Measurements from ENCODE around the gene PARP16.

Gene PARP16

DNA sequence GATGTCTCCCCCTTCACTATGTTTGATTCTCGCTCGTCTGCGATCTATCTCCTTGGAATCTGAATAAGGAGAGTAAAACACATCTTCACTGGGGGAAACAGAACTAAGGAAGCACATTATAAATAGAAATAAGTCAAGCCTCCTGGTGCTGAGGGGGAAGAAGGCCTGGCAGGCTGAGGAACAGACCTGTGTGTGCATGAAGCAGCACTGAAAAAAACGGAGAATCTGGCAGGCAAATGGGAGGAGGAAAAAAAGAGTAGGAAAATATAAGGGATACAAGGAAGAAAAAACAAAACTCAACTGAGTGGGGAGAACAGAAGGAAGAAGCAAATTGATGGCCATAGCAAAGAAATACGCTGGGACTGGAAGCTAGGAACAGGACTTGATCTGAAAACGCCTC, 25.7 kb downstream of the PARP16 start:
- H3K36me3 ChIP-seq, result peaks cover 22% of the 10 kb centered on the region

DNA sequence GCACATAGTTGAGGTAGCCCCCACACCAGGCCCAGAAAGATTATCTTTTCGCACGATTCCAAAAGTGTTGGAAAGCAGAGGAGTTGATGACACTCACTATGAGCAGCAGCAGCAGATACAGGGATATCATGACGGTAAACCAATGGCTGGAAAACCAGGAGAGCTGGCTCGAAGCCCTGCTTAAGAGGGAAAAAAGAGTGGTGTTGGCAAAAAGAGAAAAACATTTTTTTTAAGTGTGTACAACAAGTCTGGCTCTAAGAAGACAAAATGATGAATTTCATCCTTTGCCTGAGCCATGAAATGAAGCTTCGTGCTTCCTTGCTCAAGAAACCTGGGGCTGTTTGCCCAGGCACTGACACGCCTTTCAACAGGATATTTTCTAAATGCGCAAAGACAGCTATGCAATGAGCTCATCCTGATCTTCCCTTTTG, 27.3 kb downstream of the PARP16 start:
- H3K9me3 ChIP-seq, result no peaks in the 10 kb centered on the region
- H3K27me3 ChIP-seq, result no peaks in the 10 kb centered on the region
- H3K4me3 ChIP-seq (ENCODE audit: low read depth, low read length), result no peak overlapping the region
- H3K36me3 ChIP-seq, result peaks cover 22% of the 10 kb centered on the region
- DNase-seq, result no peak
- TF ChIP-seq, protein P1, sequence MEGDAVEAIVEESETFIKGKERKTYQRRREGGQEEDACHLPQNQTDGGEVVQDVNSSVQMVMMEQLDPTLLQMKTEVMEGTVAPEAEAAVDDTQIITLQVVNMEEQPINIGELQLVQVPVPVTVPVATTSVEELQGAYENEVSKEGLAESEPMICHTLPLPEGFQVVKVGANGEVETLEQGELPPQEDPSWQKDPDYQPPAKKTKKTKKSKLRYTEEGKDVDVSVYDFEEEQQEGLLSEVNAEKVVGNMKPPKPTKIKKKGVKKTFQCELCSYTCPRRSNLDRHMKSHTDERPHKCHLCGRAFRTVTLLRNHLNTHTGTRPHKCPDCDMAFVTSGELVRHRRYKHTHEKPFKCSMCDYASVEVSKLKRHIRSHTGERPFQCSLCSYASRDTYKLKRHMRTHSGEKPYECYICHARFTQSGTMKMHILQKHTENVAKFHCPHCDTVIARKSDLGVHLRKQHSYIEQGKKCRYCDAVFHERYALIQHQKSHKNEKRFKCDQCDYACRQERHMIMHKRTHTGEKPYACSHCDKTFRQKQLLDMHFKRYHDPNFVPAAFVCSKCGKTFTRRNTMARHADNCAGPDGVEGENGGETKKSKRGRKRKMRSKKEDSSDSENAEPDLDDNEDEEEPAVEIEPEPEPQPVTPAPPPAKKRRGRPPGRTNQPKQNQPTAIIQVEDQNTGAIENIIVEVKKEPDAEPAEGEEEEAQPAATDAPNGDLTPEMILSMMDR (IDR thresholded peaks at IDR 0.05; ENCODE audit: low read depth, low read length), result no peak
- no peaks in the 10 kb centered on the region for H3K4me1 ChIP-seq

More for the DNA sequence above, 25.7 kb downstream of the PARP16 start:
- TF ChIP-seq, protein P1 (IDR thresholded peaks at IDR 0.05; ENCODE audit: low read depth, low read length), result no peak
- Histone ChIP-seq H3K27me3 (no peaks in the 10 kb centered on the region), H3K4me3 (ENCODE audit: low read depth, low read length) (no peak overlapping the region), H3K9me3 (no peaks in the 10 kb centered on the region), H3K4me1 (no peaks in the 10 kb centered on the region)
- DNase-seq, result no peak

DNA sequence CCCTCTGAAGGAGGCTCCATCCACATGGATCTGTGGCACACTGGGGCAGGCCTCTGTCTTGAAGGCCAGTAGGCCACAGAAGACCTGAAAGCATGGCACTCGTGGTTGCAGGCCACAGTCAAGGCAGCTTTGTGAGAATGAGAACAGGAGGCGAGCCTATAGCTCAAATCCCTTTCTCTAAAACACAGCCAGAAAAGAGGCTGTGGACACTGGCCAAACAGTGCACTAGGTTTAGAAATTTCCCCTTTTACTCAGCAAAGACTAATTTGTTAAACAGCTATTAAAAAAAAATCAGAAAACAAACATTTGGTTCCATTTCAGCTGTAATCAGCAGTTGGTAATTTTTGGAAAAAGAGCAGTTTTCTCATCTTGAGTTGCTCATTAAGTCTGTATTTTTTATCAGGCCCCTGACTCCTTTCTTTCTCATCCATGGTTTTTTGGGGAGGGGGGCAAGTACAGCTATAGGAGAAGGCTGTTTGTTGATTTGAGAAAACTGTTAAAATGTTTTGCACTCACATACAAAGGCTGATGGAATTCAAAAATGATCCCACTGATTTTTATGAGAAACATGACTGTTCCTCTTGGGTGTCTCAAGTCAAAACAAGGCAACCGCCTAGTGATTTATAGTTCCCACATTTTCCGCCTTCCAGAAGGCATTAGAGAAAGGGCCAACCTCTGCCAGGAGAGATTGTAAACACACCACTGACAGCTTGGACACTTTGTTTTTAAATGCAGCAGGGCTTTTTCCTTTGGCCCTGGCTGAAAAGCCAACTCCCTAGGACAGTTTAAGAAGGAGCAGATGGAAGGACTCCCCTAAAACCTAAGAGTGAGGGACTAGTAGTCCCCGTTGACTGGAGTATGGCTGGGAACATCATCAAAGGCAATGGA, 28.1 kb downstream of the PARP16 start:
- peaks cover 22% of the 10 kb centered on the region for H3K36me3 ChIP-seq
- DNase-seq, result no peak
- TF ChIP-seq, protein P1 (IDR thresholded peaks at IDR 0.05; ENCODE audit: low read depth, low read length), result no peak

DNA sequence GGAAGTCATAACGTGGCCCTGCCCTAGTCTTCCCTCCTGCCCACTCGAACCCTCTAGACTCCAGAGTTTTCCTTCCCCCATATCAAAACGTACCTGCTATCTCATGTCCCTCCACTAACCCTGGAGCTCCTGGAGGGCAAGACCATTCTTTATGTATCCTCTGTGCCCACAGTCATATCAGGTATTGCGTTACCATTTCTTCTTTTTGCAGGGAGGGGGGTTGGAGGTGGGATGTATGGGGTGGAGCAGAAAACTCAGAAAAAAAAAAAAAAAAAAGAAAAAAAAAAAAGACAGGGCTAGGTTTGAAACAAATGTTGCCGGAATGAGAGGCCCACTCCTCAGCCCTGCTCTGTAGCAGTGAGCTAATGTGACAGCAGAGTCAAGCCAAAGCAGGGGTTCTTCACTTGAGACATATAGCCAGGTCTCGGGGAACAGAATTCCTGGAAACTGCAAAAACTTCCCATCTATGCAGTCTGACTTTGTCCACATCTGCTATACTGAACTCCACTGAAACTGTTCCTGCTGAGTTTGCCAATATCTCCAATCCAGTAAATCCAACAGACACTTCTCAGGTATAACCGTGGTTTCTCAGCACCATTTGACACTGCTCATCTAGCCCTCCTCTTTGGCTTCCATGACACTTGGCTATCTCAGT, 31.1 kb downstream of the PARP16 start:
- TF ChIP-seq, protein P1 (IDR thresholded peaks at IDR 0.05; ENCODE audit: low read depth, low read length), result no peak
- H3K36me3 ChIP-seq, result peaks cover 14% of the 10 kb centered on the region
- DNase-seq, result no peak
- no peaks in the 10 kb centered on the region for H3K27me3 ChIP-seq
- no peaks in the 10 kb centered on the region for H3K4me1 ChIP-seq
- no peak overlapping the region for H3K4me3 ChIP-seq (ENCODE audit: low read depth, low read length)
- no peaks in the 10 kb centered on the region for H3K9me3 ChIP-seq

More for the DNA sequence above, 28.1 kb downstream of the PARP16 start:
- H3K4me3 ChIP-seq (ENCODE audit: low read depth, low read length), result no peak overlapping the region
- no peaks in the 10 kb centered on the region for H3K9me3 ChIP-seq
- H3K27me3 ChIP-seq, result no peaks in the 10 kb centered on the region
- no peaks in the 10 kb centered on the region for H3K4me1 ChIP-seq

DNA sequence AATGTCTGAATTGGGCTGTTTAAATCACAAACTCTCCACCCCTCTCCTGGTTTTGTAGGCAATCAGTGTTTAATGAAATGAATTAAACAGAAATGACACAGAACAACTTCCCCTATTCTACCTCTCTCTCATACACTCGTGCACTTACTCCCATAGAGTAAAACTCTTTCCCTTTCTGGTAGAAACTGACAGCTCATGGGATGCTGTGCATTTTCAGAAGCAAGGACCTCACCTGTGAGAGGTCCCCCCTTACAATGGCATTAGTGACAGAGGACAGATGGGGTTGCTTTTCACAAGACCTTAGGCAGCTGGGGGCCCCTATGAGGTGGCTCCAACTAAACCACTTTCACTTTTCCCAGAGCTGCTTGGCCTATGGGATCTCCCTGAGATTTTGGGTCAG, 31.9 kb downstream of the PARP16 start:
- TF ChIP-seq, protein P1 (IDR thresholded peaks at IDR 0.05; ENCODE audit: low read depth, low read length), result no peak
- Histone ChIP-seq H3K4me3 (ENCODE audit: low read depth, low read length) (no peak overlapping the region), H3K4me1 (no peaks in the 10 kb centered on the region), H3K9me3 (no peaks in the 10 kb centered on the region), H3K27me3 (no peaks in the 10 kb centered on the region), H3K36me3 (peaks cover 7% of the 10 kb centered on the region)
- DNase-seq, result no peak

DNA sequence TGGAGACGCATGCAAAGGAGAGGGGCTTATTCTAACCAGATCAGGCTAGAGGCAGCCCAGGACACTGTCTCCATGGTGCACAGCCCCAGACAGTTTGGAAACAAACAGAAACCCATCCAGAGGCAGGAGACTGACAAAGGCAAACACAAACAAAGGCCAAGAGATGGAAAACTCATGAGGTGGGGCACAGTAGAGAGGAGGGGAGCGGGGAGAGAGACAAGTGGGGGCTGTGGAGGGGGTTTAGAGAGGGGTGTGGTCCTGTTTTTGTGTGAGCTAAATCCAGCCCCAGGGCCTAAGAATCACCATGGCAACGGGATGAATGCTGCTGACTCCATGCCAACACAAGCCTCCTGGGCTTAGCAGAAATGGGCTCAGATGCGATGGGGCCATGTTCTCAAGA, 32.3 kb downstream of the PARP16 start:
- TF ChIP-seq, protein P1 (IDR thresholded peaks at IDR 0.05; ENCODE audit: low read depth, low read length), result no peak
- Histone ChIP-seq H3K4me3 (ENCODE audit: low read depth, low read length) (no peak overlapping the region), H3K36me3 (peaks cover 7% of the 10 kb centered on the region), H3K27me3 (no peaks in the 10 kb centered on the region), H3K9me3 (no peaks in the 10 kb centered on the region), H3K4me1 (no peaks in the 10 kb centered on the region)
- no peak for DNase-seq
